ENCODE results near the gene MKKS.

Gene MKKS

DNA sequence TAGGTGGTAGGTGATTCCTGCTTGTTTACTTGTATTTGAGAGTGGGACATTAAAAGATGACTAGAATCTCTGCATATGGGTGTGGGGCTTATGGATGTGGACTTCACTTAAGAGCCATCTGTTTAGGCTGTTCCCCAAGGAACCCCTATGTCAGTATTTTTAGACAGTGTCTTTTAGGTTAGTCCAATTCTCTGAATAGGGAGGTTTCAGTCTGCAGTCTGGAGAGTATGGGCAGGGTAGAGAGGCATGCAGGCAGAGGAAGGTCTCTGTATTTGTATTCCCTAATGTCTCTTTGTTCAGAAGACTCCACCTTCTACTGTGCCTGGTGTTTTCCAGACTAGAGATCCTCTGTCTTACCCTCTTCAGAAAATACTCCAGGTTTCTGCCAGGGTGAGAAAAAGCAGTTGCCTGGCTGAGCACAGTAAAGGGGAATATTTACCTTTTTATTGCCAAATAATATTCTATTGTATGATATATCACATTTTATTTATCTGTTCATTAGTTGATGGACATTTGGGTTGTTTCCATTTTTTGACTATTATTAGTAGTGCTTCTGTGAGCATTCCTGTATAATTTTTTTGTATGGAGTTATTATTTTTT, 20.2 kb upstream of the MKKS start:
- Histone ChIP-seq H3K9ac (ENCODE audit: low read length) (no peak overlapping the region), H2AFZ (ENCODE audit: low read depth, low read length) (no peak overlapping the region), H3K4me1 (ENCODE audit: low read length) (peaks cover 14% of the 10 kb centered on the region), H3K27me3 (ENCODE audit: low read depth, low read length) (no peaks in the 10 kb centered on the region), H3K9me3 (ENCODE audit: insufficient read depth, low read length) (no peaks in the 10 kb centered on the region), H3K36me3 (replicated peaks; ENCODE audit: low read depth, low read length) (peaks cover under 1% of the 10 kb centered on the region), H3K27ac (ENCODE audit: low read length) (no peak overlapping the region), H3K4me2 (ENCODE audit: low read length) (no peak overlapping the region), H3K79me2 (ENCODE audit: low read length) (peaks cover 4% of the 10 kb centered on the region; the same call in 1 of the 2 replicates), H3K4me3 (ENCODE audit: low read length) (no peak overlapping the region), H4K20me1 (ENCODE audit: insufficient read depth, low read length) (no peaks in the 10 kb centered on the region)
- no peak for TF ChIP-seq CTCF (IDR thresholded peaks at IDR 0.05; ENCODE audit: low read depth, low read length)
- TF ChIP-seq EZH2phosphoT487 (IDR thresholded peaks at IDR 0.05; ENCODE audit: low read depth), result no peak

DNA sequence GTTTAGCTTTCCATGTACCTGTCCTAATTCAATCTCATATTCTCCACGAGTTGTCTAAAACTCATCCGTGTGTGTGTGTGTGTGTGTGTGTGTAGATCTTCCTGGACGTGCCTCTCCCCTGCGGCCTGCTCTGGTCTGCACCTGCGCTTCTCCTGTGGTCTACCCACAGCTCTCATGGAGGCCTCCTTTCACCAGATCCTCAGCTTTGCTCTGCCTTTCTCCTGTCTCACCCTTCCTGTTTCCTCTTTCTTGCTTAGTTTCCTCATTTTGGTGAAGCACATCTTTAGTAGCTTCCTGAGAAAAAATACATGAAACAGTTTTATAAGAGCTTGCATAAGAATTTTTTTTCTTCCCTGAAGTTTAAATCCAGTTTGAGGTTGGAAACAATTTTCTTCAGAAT, 19.2 kb upstream of the MKKS start:
- H2AFZ ChIP-seq (ENCODE audit: low read depth, low read length), result no peak overlapping the region; the same call in 1 of the 2 replicates
- peak overlapping the region; percentile 23 for H3K4me3 ChIP-seq (ENCODE audit: low read length)
- H3K79me2 ChIP-seq (ENCODE audit: low read length), result peaks cover 8% of the 10 kb centered on the region; the same call in 1 of the 2 replicates
- peak overlapping the region; percentile 6; the same call in 1 of the 2 replicates for H3K27ac ChIP-seq (ENCODE audit: low read length)
- H3K4me2 ChIP-seq (ENCODE audit: low read length), result peak overlapping the region; percentile 52
- peaks cover 15% of the 10 kb centered on the region for H3K4me1 ChIP-seq (ENCODE audit: low read length)
- no peak for TF ChIP-seq EZH2phosphoT487 (IDR thresholded peaks at IDR 0.05; ENCODE audit: low read depth)
- TF ChIP-seq CTCF (IDR thresholded peaks at IDR 0.05; ENCODE audit: low read depth, low read length), result no peak
- no peaks in the 10 kb centered on the region for H3K36me3 ChIP-seq (replicated peaks; ENCODE audit: low read depth, low read length)
- H3K27me3 ChIP-seq (ENCODE audit: low read depth, low read length), result no peaks in the 10 kb centered on the region
- H3K9ac ChIP-seq (ENCODE audit: low read length), result peak overlapping the region; percentile 7; the same call in 1 of the 2 replicates
- H3K9me3 ChIP-seq (ENCODE audit: insufficient read depth, low read length), result no peaks in the 10 kb centered on the region
- no peaks in the 10 kb centered on the region for H4K20me1 ChIP-seq (ENCODE audit: insufficient read depth, low read length)

GRCh38 chr20:10449270-10449669, 15.2 kb upstream of the MKKS start:
- Histone ChIP-seq H3K27ac (ENCODE audit: low read length) (no peak overlapping the region), H3K4me3 (ENCODE audit: low read length) (no peak overlapping the region), H3K27me3 (ENCODE audit: low read depth, low read length) (no peaks in the 10 kb centered on the region), H3K79me2 (ENCODE audit: low read length) (peaks cover 13% of the 10 kb centered on the region), H3K9me3 (ENCODE audit: insufficient read depth, low read length) (no peaks in the 10 kb centered on the region), H3K36me3 (replicated peaks; ENCODE audit: low read depth, low read length) (no peaks in the 10 kb centered on the region), H4K20me1 (ENCODE audit: insufficient read depth, low read length) (no peaks in the 10 kb centered on the region), H3K4me1 (ENCODE audit: low read length) (peaks cover 31% of the 10 kb centered on the region), H2AFZ (ENCODE audit: low read depth, low read length) (no peak overlapping the region), H3K4me2 (ENCODE audit: low read length) (no peak overlapping the region), H3K9ac (ENCODE audit: low read length) (no peak overlapping the region)
- TF ChIP-seq CTCF (IDR thresholded peaks at IDR 0.05; ENCODE audit: low read depth, low read length) (no peak), EZH2phosphoT487 (IDR thresholded peaks at IDR 0.05; ENCODE audit: low read depth) (no peak)

DNA sequence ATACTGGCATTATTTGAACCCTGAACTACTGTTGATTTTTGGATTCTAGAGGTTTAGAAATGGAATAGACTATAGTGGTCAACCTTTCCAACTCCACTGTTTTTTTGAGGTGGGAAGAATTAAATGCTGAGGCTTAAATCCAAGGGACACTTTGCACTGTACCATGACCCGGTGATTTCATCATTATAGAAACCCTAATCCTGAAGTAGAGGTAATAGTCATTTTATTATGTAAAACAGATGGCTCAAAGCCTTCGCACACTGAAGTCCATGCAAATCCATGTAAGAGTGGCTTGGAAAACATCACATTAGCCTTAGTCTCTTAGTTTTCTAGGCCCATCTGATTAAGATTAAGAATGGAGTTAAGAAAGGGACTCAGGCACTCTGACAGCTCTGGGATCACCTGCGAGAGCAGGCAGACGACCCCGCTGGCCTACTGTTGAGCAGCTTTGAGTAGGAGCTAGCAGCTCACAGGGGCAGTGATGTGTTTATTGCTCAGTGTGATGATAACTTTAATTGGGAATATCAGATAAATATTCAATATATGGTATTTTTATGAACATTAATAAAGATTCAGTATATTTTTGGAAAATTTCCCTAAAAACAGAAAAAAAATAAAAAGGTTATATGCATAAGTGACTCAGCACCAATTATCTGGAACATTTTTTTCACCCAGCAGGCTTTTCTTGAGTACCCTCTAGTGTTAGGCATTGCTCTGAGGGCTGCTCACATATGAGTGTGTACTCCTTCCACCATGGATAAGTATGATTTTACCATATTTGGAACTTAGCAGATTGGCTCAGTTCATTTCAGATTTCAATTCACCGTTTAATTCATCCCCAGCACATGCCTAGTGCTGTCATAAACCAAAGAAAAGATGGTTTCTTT, 14.5 kb upstream of the MKKS start:
- Histone ChIP-seq H3K4me2 (ENCODE audit: low read length) (no peak overlapping the region), H3K9ac (ENCODE audit: low read length) (no peak overlapping the region), H4K20me1 (ENCODE audit: insufficient read depth, low read length) (no peaks in the 10 kb centered on the region), H3K36me3 (replicated peaks; ENCODE audit: low read depth, low read length) (no peaks in the 10 kb centered on the region), H2AFZ (ENCODE audit: low read depth, low read length) (no peak overlapping the region), H3K4me3 (ENCODE audit: low read length) (no peak overlapping the region), H3K79me2 (ENCODE audit: low read length) (peaks cover 10% of the 10 kb centered on the region), H3K27ac (ENCODE audit: low read length) (no peak overlapping the region), H3K27me3 (ENCODE audit: low read depth, low read length) (no peaks in the 10 kb centered on the region), H3K9me3 (ENCODE audit: insufficient read depth, low read length) (no peaks in the 10 kb centered on the region), H3K4me1 (ENCODE audit: low read length) (peaks cover 30% of the 10 kb centered on the region)
- no peak for TF ChIP-seq CTCF (IDR thresholded peaks at IDR 0.05; ENCODE audit: low read depth, low read length)
- no peak for TF ChIP-seq EZH2phosphoT487 (IDR thresholded peaks at IDR 0.05; ENCODE audit: low read depth)
